NOMO-1 treated with dmso at 0.1 percent for 144 hours (cell line): ENCODE results near the gene NLGN1.
"Not testable (repeated sequence)": the region's sequence is repeated elsewhere in the genome, so short reads cannot be mapped to it uniquely, and the experiment has no call there.

Experiments
- DNase-seq: peaks from one replicate; lab custom pipeline; 2025; ENCODE audit not compliant: unreplicated experiment; lab: John Stamatoyannopoulos, UW

The NLGN1 gene

DNA sequence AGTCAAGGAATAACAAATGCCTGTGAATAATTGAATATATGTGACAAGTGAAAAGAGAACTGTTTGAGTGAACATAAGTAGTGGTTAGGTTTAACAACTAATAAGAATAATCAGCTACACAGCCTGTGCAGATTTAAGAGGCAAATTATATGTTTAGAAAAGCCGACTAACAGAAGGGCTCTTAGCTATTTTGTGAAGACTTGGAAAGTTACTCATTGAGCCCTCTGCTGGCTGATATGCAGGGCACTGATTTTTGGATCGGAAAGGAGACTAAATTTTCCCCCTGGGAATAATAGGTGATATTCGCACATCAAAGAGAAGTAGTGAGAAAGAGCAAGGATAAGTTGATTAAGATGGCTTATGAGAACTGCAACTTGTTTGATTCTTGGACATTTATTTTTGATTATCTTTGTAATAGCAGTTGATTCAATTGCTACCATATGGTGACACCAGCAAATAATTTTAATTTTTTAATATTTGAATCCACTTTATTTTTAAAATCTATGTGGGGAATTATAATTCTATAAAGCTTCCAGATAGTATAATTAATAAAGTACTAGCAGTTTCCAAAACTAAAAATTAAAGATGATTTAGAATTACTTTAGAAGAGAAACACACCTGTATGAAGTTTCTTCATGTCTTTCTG is 156.2 kb downstream of the NLGN1 start:
- DNase-seq, result no peak

- no peak for DNase-seq
Measured at GRCh38 chr3:173556546-173556945, 159.0 kb downstream of the NLGN1 start.

GRCh38 chr3:173567997-173568396 is 170.5 kb downstream of the NLGN1 start:
- no peak for DNase-seq

GRCh38 chr3:173568623-173569022 is 171.1 kb downstream of the NLGN1 start:
- DNase-seq, result no peak

- DNase-seq, result no peak
Measured at GRCh38 chr3:173583496-173583895, 186.0 kb downstream of the NLGN1 start.

- DNase-seq, result no peak
Measured at GRCh38 chr3:173584093-173584837, 186.7 kb downstream of the NLGN1 start.

- no peak for DNase-seq
Measured at GRCh38 chr3:173584838-173585831, 187.6 kb downstream of the NLGN1 start.

DNA sequence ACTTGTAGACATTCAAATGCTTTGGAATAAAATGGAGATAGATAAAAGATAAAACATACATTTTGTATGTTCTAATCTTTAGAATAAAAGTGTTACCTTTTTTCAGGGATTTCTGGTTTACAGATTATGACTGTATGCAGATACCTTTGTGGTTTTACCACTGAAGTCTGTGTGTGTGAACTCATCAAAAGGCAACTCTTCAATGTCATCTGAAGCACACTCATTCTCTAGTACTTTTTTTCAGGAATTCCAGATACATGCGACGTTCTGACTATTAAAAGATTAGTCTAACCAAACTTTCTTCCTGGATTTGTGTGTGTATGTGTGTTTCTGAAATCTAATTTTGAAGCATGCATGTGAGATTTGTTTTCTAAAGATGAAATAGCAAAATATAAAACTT is 188.6 kb downstream of the NLGN1 start:
- DNase-seq, result no peak

GRCh38 chr3:173587055-173587454 is 189.5 kb downstream of the NLGN1 start:
- no peak for DNase-seq

DNA sequence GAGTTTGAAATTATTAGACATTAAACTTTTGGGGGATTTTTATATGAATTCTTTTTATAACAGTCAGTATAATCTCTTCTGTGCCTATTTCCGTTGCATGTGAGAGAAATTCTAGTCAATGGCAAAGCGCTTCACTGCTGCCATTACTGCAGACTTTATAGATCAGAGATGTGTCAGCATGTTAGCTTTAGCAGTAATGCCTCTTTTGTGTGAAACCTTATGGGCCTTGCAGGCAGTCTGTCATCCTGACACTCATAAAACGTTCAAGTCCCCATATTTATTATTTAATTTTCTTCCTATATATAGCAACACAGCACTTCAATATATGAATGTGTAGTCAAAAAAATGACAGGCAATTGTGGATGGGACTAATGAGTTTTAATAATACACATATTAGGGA is 191.0 kb downstream of the NLGN1 start:
- no peak for DNase-seq

- no peak for DNase-seq
Measured at GRCh38 chr3:173589116-173589515, 191.6 kb downstream of the NLGN1 start.

GRCh38 chr3:173591401-173591800 is 193.9 kb downstream of the NLGN1 start:
- DNase-seq, result no peak

DNA sequence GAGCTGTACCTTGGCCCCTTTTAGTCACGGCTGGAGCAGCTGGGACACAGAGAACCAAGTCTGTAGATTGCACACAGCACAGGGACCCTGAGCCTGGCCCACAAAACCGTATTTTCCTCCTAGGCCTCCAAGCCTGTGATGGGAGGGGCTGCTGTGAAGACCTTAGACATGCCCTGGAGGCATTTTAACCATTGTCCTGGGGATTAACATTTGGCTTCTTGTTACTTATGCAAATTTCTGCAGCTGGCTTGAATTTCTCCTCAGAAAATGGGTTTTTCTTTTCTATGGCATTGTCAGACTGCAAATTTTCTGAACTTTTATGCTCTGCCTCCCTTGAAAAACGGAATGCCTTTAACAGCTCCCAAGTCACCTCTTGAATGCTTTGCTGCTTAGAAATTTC is 197.3 kb downstream of the NLGN1 start:
- DNase-seq, result not testable (repeated sequence)

DNA sequence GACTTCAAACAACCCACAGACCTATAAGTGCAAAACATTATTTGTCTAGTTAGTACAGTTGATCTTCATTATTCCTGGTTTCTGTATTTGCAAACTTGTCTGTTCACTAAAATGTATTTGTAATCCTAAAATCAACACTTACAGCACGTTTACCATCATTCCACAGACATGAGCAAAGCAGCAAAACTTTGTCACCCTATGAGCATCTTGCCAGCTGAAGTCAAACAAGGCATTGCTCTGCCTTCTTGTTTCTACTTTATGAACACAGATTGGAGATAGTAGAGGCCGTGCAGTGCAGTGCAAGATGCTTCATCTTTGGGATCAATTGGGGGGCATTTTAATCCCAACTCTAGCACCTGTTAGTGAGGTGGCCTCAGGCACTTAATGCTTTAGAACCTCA is 202.1 kb downstream of the NLGN1 start:
- DNase-seq, result no peak

DNA sequence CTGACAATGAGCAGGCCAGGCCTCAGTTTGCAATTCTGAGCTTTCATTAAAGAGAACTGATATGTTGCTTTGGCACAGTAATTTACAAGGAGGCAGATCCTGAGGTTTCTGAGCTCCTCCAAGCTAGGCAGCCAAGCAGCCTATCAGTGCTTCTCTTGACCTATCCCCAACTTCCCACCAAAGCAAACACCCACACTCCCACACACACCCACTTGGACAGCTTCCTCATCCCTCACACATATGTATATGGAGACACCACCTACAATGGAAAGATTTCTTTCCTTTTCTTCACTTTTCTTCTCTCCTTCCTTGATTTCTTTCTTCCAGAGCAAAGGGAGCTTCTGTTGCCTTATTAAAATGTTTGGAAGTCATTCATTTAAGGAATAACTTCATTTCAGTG is 217.0 kb downstream of the NLGN1 start:
- no peak for DNase-seq

GRCh38 chr3:173615661-173616060 is 218.1 kb downstream of the NLGN1 start:
- DNase-seq, result no peak

DNA sequence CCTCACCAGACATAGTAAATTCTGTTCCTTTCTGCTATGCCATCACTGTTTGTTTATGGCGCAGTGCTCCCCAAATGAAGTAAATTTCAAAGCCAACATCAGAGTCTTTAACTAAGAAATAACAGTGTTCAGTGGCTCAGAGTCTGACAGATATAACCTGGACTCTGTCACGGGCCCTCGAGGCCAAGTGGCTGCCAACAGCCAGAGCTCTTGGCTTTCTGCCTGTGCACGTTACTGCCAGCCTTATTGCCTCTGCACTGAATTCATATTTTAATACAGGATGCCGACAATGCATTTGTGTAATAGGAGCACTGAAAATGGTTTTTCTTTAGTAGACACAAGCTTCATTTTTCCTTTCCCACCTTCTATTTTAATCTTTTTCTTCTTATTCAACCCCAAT is 219.9 kb downstream of the NLGN1 start:
- no peak for DNase-seq

GRCh38 chr3:173618148-173618547 is 220.6 kb downstream of the NLGN1 start:
- no peak for DNase-seq

GRCh38 chr3:173618703-173619102 is 221.2 kb downstream of the NLGN1 start:
- no peak for DNase-seq

DNA sequence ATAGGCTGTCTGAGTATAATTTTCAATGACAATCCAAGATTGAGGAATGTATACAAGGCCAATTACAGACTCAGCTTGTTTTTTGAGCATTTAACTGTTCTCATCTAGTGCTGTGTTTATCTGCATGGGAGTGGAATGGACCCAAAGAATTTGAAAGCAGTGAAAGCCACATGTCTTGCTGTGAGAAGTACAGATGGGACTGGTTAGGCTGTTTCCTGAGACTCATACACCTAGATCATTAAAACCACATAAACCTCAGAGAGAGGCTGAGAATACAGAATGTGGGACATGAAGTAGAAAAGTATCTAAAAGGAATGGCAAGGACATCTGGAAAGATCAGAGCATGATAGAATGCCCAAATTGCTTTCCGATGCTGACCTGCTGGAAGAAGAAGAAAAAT is 224.6 kb downstream of the NLGN1 start:
- no peak for DNase-seq

DNA sequence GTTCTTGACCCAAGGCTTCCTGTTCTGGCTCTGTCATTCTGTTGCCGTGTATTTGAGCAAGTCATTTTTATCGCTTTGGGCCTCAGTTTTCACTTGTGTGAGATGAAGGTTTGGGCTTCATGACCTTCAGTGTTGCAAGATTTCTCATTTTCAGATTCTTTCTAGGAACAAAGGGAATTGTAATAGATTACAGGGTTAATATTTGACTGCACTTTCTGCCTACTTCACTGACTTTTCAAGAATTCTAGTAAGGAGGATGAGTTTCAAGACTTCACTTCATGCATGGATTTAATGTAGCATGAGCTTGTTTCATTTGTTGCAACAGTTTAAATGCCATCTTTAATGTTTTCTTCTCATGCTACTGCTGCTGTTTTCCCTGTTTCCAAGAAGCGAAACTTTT is 226.5 kb downstream of the NLGN1 start:
- no peak for DNase-seq

- no peak for DNase-seq
Measured at GRCh38 chr3:173630849-173631248, 233.3 kb downstream of the NLGN1 start.
